ENCODE data around the gene ATP10D.
"Not testable (repeated sequence)": the region's sequence is repeated elsewhere in the genome, so short reads cannot be mapped to it uniquely, and the experiment has no call there.

ATP10D gene

DNA sequence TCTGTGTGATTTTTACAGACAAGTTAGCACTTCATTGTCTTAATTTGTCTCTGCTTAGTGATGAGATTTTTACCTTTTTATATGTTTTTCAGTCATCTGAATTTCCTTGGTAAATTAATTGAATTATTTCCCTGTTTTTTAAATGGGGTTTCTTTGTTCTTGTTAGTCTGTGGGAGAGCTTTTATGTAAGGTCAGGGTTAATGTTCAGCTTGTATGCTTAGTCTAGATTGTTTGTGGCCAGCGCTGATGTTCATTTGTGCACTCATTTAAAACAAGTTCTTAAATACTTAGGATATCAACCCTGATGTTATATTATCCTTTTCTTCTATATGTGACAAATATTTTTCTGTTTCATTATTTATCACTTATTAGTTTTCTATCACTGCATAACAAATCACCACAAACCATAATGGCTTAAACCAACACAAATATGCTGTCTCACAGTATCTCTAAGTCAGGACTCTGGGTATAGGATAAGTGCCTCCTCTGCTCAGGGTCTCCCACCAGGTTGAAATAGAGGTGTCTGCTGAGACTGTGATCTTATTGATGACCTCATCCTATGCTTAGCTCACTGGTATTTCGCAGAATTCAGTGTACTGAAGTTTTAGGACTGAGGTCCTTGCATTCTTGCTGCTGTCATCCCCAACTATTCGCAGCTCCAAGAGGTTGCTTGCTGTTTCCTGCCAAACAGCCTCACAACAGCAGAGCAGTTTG, 53.2 kb downstream of the ATP10D start:
- DNase-seq, result no peak

- DNase-seq, result no peak
These were observed 53.7 kb downstream of the ATP10D start for GRCh38 chr4:47538825-47539154.

- DNase-seq, result not testable (repeated sequence)
These were observed 57.6 kb downstream of the ATP10D start for GRCh38 chr4:47542640-47543039.

- DNase-seq, result no peak
These were observed 58.3 kb downstream of the ATP10D start for GRCh38 chr4:47543331-47543730.

DNA sequence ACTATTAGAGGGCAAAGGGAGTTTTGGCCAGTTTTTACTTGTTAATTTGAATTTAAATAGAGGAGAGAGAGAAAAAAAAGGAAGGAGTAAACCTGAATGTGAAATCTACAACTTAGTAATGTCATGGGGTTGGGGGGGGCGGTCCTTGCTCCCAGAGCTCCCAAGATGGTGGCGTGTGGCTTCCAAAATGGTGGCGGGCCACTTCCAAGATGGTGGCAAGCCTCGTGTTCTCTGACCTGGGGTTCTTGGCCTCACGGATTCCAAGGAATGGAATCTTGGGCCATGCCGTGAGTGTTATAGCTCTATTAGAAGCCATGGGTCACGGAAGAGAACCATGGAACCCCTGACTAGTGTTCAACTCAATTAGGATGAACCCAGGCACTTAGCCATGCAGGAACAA, 65.3 kb downstream of the ATP10D start:
- DNase-seq, result not testable (repeated sequence)

DNA sequence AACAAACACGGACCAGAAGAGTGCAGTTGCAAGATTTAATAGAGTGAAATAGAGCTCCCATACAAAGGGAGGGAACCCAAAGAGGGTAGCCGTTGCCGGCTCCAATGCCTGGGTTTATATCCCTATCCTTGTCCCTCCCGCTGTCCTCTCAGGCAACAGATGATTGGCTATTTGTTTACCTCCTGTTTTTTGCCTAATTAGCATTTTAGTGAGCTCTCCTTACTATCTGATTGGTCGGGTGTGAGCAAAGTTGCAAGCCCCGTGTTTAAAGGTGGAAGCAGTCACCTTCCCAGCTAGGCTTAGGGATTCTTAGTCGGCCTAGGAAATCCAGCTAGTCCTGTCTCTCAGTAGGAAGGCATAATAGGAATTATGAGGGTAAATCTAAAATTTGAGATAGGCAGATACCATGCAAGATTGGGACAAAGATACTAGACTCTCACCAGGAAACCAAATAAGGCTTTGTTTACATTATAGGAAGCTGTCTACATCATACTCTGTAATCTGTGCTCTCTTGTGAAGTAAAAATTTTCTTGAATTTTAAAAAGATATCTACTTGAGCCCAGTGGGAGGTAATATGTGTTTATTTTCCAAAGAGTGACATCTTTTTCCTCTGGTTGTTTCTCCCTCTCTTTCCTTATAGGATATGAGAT, 65.9 kb downstream of the ATP10D start:
- no peak for DNase-seq

- no peak for DNase-seq
These were observed 66.6 kb downstream of the ATP10D start for GRCh38 chr4:47551682-47552081.

GRCh38 chr4:47553329-47554125, 68.5 kb downstream of the ATP10D start:
- DNase-seq, result no peak

DNA sequence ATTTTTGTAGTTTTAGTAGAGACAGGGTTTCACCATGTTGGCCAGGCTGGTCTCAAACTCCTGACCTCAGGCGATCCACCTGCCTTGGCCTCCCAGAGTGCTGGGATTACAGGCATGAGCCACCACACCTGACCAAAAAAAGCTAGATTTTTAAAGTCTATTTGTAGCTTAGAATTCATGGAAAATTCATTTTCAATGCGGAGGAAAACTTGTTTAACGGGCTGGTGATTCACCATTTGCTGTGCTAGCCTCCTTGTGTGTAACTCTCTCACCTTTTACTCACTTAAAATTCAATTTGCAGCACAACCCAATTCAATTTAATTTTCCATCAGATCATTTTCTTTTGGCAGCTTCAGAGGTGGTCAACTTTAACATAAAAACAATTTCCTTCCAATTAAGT, 70.8 kb downstream of the ATP10D start:
- DNase-seq, result not testable (repeated sequence)

DNA sequence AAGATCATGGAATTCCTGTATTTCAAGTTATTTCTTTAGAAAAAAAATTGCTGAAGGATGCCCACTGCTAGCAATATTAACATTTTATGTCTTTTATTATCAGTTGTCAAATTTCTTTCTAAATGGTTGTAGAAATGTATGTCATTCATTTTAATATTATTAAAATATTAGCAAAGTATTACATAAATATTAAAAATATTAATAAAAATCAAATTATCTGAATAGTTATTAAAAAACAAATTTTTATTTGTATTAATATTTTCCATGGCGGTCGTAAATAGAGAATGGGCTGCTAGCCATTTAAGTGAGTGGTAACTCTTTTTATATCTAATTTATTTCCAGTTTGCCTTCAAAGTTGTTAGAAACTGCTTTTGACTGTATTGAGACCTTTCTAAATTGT, 72.2 kb downstream of the ATP10D start:
- DNase-seq, result no peak

DNA sequence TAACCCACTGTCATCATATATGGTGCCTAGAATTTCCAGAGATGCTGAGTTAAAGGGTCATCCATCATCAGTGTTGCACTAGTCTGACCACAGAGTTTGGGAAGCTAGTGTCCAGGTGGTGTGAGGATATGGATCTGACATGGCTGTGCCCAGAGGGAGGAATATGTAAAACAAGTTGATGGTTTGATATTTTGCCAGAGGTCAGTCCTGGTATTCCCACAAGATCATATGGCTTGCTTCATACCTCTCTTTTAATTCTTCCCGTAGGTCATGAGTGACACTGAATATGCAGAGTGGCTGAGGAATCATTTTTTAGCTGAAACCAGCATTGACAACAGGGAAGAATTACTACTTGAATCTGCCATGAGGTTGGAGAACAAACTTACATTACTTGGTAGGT, 75.6 kb downstream of the ATP10D start:
- no peak for DNase-seq

- no peak for DNase-seq
These were observed 76.3 kb downstream of the ATP10D start for GRCh38 chr4:47561331-47561730.

DNA sequence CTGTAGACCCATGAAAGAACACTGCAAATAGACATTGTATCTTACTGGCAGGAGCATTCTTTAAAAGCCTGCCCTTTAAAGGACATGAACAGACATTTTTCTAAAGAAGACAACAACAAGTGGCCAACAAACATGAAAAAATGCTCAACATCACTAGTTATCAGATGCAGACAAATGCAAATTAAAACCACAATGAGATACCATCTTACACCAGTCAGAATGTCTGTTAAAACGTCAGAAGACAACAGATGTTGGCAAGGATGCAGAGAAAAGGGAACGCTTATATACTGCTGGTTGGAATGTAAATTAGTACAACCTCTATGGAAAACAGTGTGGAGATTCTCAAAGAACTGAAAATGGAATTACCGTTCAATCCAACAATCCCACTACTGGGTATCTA, 77.2 kb downstream of the ATP10D start:
- no peak for DNase-seq

GRCh38 chr4:47566566-47566965, 81.5 kb downstream of the ATP10D start:
- DNase-seq, result no peak

- no peak for DNase-seq
These were observed 81.9 kb downstream of the ATP10D start for GRCh38 chr4:47566969-47567368.

GRCh38 chr4:47567511-47567910, 82.4 kb downstream of the ATP10D start:
- no peak for DNase-seq

DNA sequence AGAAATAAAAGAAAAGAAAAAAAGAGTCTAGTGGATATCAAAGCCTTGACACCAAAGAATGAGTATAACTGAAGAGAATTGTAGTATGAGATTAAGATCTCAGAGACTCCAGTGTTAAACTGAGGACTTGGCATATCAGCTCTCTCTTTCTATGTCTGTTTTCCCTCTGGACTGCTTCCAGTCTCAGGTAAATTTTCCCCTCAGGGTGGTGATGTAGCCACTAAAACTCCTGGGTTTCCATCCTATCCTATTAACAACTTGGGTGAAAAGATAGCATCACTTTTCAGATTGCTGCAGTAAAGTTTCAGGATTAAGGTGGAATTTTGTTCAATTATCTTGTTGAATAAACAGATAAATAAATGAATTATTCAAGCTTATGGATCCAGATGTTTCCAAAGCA, 85.7 kb downstream of the ATP10D start:
- DNase-seq, result no peak

DNA sequence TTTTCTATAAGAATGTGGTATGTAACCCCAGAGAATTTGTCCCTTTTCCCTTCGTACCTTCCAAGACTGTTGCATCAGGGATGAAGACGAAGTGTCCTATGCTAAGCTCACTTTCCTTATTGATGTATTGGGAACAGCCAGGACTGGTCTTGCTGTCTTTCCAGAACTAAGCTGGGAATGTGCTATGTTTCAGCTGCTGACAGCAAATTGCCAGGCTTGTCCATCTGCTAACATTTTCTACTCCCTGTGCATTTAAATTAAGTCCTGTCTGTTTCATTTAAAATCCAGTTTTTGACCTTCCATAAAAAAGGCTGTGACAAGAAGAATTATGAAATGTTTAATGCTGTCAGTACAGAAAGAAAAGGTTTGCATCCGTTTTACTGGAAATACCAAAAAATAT, 87.9 kb downstream of the ATP10D start:
- no peak for DNase-seq

GRCh38 chr4:47577779-47578553, 92.9 kb downstream of the ATP10D start:
- no peak for DNase-seq

DNA sequence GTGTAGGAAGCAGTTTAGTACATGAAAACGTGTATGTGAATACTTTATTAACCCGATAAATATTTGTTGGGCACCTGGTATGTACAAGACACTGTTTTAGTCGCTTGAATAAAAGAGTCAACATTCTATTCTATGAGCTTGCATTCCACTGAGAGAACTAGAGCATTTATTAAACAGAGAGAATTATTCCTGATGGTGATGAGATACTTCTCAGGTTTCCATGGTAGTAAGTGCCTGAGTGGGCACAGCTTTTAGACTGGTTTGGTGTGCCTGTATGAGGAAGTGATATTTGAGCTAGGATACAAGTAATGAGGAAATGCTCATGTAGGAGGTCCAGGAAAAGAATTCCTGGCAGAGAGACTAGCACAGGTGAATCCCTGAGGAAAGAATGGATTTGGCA, 94.2 kb downstream of the ATP10D start:
- DNase-seq, result no peak

- DNase-seq, result no peak
These were observed 105.2 kb downstream of the ATP10D start for GRCh38 chr4:47590325-47590724.

DNA sequence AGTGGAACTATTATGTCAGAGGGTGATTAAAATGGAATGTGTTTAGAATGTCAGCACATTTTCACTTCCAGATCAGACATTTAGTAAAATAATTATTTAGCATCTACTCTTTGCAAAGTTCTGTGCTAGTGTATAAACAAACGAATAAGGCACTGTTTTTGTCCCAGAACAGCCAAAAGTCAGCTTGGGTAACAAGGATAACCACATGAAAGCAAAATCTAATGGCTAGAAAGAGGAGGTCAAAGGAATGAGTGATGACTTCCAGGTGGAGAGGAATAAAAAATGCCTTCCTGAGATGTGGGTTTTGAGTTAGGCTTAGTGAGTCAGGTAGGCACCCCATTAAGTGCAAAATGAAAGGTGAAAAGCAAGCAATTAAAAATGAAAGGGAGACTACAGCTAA, 112.6 kb downstream of the ATP10D start:
- no peak for DNase-seq

DNA sequence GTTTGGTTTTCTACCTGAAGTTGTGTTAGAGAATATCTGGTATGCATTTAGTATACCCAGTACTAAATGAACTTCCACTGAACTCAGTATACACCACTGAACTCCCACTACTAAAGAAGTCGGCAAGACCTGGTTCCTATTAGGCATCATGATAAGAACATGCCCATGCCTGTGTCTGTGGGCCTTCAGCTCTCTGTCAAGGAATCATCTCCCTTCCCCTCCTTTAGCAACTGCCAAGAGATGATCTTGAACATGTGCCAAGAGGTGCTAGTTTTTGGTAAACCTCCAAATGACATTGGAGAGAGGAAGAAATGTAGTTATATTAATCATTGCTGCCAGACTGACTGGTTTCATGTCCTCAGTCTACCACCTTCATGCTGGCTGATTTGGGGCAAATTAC, 113.2 kb downstream of the ATP10D start:
- DNase-seq, result no peak
